H1 (cell line): Measurements from ENCODE around the gene DAPK1. TPM values are rescaled to one million over a fixed set of nuclear protein-coding genes. Genes with fewer than 3 reads are reported as not detected.

Experiments
- CTCF ChIA-PET: fragments of 300-600 bp; sonication (Branson Sonifier 250); formaldehyde crosslinking; loops from one replicate; lab custom pipeline; 2021; ENCODE audit not compliant: partially characterized antibody; lab: Charles Lee
- POLR2A ChIA-PET: fragments of 300-600 bp; sonication (Branson Sonifier 250); formaldehyde crosslinking; loops from one replicate; lab custom pipeline; 2021; ENCODE audit warnings: inconsistent platforms; ENCODE audit not compliant: partially characterized antibody; lab: Charles Lee
- DNase-seq, 2 experiments: peaks; one replicate each; pipeline versions ENCODE4 v3.0.0 to v3.0.0-alpha.2; 2010 to 2022; ENCODE audit warnings: low spot score in 2 of 2, low read depth in 1 of 2, mixed read lengths in 1 of 2
- FAIRE-seq: peaks from 2 replicates; lab custom pipeline; 2011; peaks lifted over from hg19 to GRCh38; lab: Jason Lieb, UNC
- H2AFZ ChIP-seq: 2 replicates; pipeline ENCODE4 v1.8.1; 2012; ENCODE audit warnings: low read length, inconsistent platforms
- H2AK5ac ChIP-seq: 2 replicates; pipeline ENCODE4 v1.6.1; 2013; ENCODE audit warnings: low read depth, low read length
- H2BK120ac ChIP-seq: replicated peaks from 2 replicates; pipeline ENCODE3; 2013; ENCODE audit warnings: low read depth, low read length, inconsistent platforms
- H2BK12ac ChIP-seq: 2 replicates; pipeline ENCODE4 v1.6.1; 2013; ENCODE audit warnings: low read depth, low read length
- H2BK15ac ChIP-seq: 2 replicates; pipeline ENCODE4 v1.6.1; 2013; ENCODE audit warnings: low read length
- H2BK20ac ChIP-seq: 2 replicates; pipeline ENCODE4 v1.6.1; 2013; ENCODE audit warnings: low read length
- H2BK5ac ChIP-seq: 2 replicates; pipeline ENCODE4 v1.6.1; 2013; ENCODE audit warnings: low read depth, low read length
- H3K14ac ChIP-seq: 2 replicates; pipeline ENCODE4 v1.6.1; 2013; ENCODE audit warnings: inconsistent platforms; ENCODE audit not compliant: insufficient read length
- H3K18ac ChIP-seq: 2 replicates; pipeline ENCODE4 v1.6.1; 2013; ENCODE audit warnings: low read length; ENCODE audit errors: extremely low read depth
- H3K23ac ChIP-seq: 2 replicates; pipeline ENCODE4 v1.6.1; 2013; ENCODE audit warnings: inconsistent platforms; ENCODE audit not compliant: insufficient read length
- H3K23me2 ChIP-seq: 2 replicates; pipeline ENCODE4 v1.6.1; 2013; ENCODE audit warnings: low read depth, low read length
- H3K27ac ChIP-seq: 2 replicates; pipeline ENCODE4 v1.6.1; 2011; ENCODE audit warnings: low read depth, low read length, inconsistent platforms
- H3K27me3 ChIP-seq, 4 experiments: replicated peaks in 1 of 4; 1 replicate in 1 of 4; 2 replicates in 3 of 4; pipeline versions ENCODE4 v1.6.1 to v1.8.1; 2011 to 2013; ENCODE audit warnings: low read length in 3 of 4, mild to moderate bottlenecking in 3 of 4, inconsistent platforms in 2 of 4, mixed read lengths in 2 of 4, moderate library complexity in 1 of 4; ENCODE audit not compliant: control insufficient read depth in 3 of 4, insufficient read depth in 3 of 4; ENCODE audit errors: extremely low read depth in 1 of 4
- H3K36me3 ChIP-seq, 4 experiments: 2 replicates each; pipeline versions ENCODE4 v1.6.1 to v1.8.1; 2011 to 2013; ENCODE audit warnings: mild to moderate bottlenecking in 4 of 4, low read length in 3 of 4, moderate library complexity in 2 of 4, control low read depth in 1 of 4, inconsistent platforms in 1 of 4; ENCODE audit not compliant: insufficient read depth in 4 of 4, control insufficient read depth in 2 of 4
- H3K4ac ChIP-seq: replicated peaks from 2 replicates; pipeline ENCODE3; 2013; ENCODE audit warnings: low read length, low read depth, mixed read lengths, inconsistent platforms; ENCODE audit not compliant: insufficient read length
- H3K4me1 ChIP-seq, 4 experiments: replicated peaks in 1 of 4; 1 replicate in 1 of 4; 2 replicates in 3 of 4; pipeline versions ENCODE4 v1.6.1 to v1.8.1; 2011 to 2013; ENCODE audit warnings: low read length in 3 of 4, inconsistent platforms in 2 of 4, mixed read lengths in 1 of 4; ENCODE audit not compliant: insufficient read depth in 4 of 4, control insufficient read depth in 3 of 4
- H3K4me2 ChIP-seq, 2 experiments: 2 replicates each; pipeline versions ENCODE4 v1.6.1 to v1.8.1; 2011 to 2013; ENCODE audit warnings: low read depth in 2 of 2, low read length in 2 of 2, control low read depth in 1 of 2, inconsistent platforms in 1 of 2, mild to moderate bottlenecking in 1 of 2; ENCODE audit not compliant: insufficient read depth in 1 of 2
- H3K4me3 ChIP-seq, 4 experiments: fragments of 200-600, 300-600 bp in 1 of 4; sonication (generic), shearing (Covaris generic), sonication (Bioruptor Twin) in 1 of 4; 2 replicates each; pipeline versions ENCODE4 v1.5.1 to v1.8.1; 2011 to 2016; ENCODE audit warnings: low read length in 4 of 4, low read depth in 3 of 4, control low read depth in 2 of 4, inconsistent platforms in 2 of 4, mild to moderate bottlenecking in 2 of 4, mixed read lengths in 1 of 4, moderate library complexity in 1 of 4; ENCODE audit not compliant: insufficient read depth in 2 of 4; ENCODE audit errors: extremely low read depth in 1 of 4
- H3K56ac ChIP-seq: replicated peaks from 2 replicates; pipeline ENCODE3; 2013; ENCODE audit warnings: low read depth, mild to moderate bottlenecking, mixed read lengths, low read length, inconsistent platforms; ENCODE audit not compliant: insufficient read length
- H3K79me1 ChIP-seq: 2 replicates; pipeline ENCODE4 v1.6.1; 2013; ENCODE audit warnings: low read depth, low read length, control low read depth
- H3K79me2 ChIP-seq, 2 experiments: 2 replicates each; pipeline versions ENCODE4 v1.6.1 to v1.8.1; 2012 to 2013; ENCODE audit warnings: low read length in 2 of 2, mild to moderate bottlenecking in 2 of 2, inconsistent platforms in 1 of 2; ENCODE audit not compliant: insufficient read depth in 2 of 2, control insufficient read depth in 1 of 2
- H3K9ac ChIP-seq, 4 experiments: replicated peaks in 1 of 4; 1 replicate in 1 of 4; 2 replicates in 3 of 4; pipeline versions ENCODE4 v1.6.1 to v1.8.1; 2011 to 2013; ENCODE audit warnings: low read depth in 3 of 4, low read length in 3 of 4, control low read depth in 2 of 4, mild to moderate bottlenecking in 2 of 4, moderate library complexity in 2 of 4, inconsistent platforms in 1 of 4; ENCODE audit errors: extremely low read depth in 1 of 4
- H3K9me3 ChIP-seq, 2 experiments: 2 replicates each; pipeline versions ENCODE4 v1.6.1 to v1.8.1; 2012 to 2013; ENCODE audit warnings: mild to moderate bottlenecking in 2 of 2, moderate library complexity in 2 of 2, control low read depth in 1 of 2, inconsistent platforms in 1 of 2, low read depth in 1 of 2, low read length in 1 of 2, mixed read lengths in 1 of 2; ENCODE audit not compliant: insufficient read depth in 2 of 2
- H4K20me1 ChIP-seq, 2 experiments: replicated peaks in 1 of 2; 2 replicates each; pipeline versions ENCODE3 to v1.8.1; 2011 to 2013; ENCODE audit warnings: inconsistent platforms in 2 of 2, low read length in 2 of 2, mild to moderate bottlenecking in 1 of 2; ENCODE audit not compliant: insufficient read depth in 2 of 2, control insufficient read depth in 1 of 2
- H4K5ac ChIP-seq: 2 replicates; pipeline ENCODE4 v1.6.1; 2013; ENCODE audit warnings: low read length, low read depth, mixed read lengths, inconsistent platforms; ENCODE audit not compliant: insufficient read length
- H4K8ac ChIP-seq: 2 replicates; pipeline ENCODE4 v1.8.0; 2013; ENCODE audit warnings: mild to moderate bottlenecking, moderate library complexity, low read length, inconsistent platforms; ENCODE audit not compliant: insufficient read depth; ENCODE audit errors: extremely low read depth
- H4K91ac ChIP-seq: replicated peaks from 2 replicates; pipeline ENCODE3; 2013; ENCODE audit warnings: low read length, mixed read lengths, inconsistent platforms; ENCODE audit not compliant: insufficient read length
- ASH2L ChIP-seq: fragments of 200-600, 300-600 bp; sonication (generic); IDR thresholded peaks from one replicate; pipeline ENCODE4 v1.7.1; 2017; ENCODE audit warnings: low read length
- CHD2 ChIP-seq: IDR thresholded peaks from 2 replicates; pipeline ENCODE4 v1.6.1; 2012; ENCODE audit warnings: low read length, improper control_type of control experiment
- CTBP2 ChIP-seq: IDR thresholded peaks from 2 replicates; pipeline ENCODE4 v1.7.0; 2011; ENCODE audit warnings: borderline replicate concordance, mild to moderate bottlenecking, moderate library complexity, mixed read lengths, low read length; ENCODE audit not compliant: insufficient read depth, insufficient read length
- EGR1 ChIP-seq: IDR thresholded peaks from 2 replicates; pipeline ENCODE4 v1.6.1; 2011; ENCODE audit warnings: low read depth, low read length, borderline replicate concordance
- EZH2 ChIP-seq: fragments of 200-600 bp; sonication (generic); IDR thresholded peaks from 2 replicates; pipeline ENCODE4 v1.7.1; 2012; ENCODE audit warnings: low read depth, mild to moderate bottlenecking, moderate library complexity, low read length, inconsistent platforms; ENCODE audit not compliant: severe bottlenecking
- GTF2F1 ChIP-seq: IDR thresholded peaks from 2 replicates; pipeline ENCODE4 v1.6.1; 2012; ENCODE audit warnings: low read depth, low read length, improper control_type of control experiment, borderline replicate concordance
- RNF2 ChIP-seq: fragments of 200-900, 300-1000 bp; sonication (generic); IDR thresholded peaks from 2 replicates; pipeline ENCODE4 v1.7.1; 2016; ENCODE audit warnings: borderline replicate concordance, low read depth, mild to moderate bottlenecking, antibody characterized with exemption, low read length; ENCODE audit not compliant: poor library complexity, severe bottlenecking; ENCODE audit errors: missing control alignments
- SIN3A ChIP-seq, 2 experiments: IDR thresholded peaks in 1 of 2; conservative IDR thresholded peaks in 1 of 2; 2 replicates each; pipeline ENCODE4 v1.6.1; 2011 to 2012; ENCODE audit warnings: low read length in 2 of 2, improper control_type of control experiment in 1 of 2, low read depth in 1 of 2, mild to moderate bottlenecking in 1 of 2
- SP2 ChIP-seq: IDR thresholded peaks from 2 replicates; pipeline ENCODE4 v1.6.1; 2012; ENCODE audit warnings: mild to moderate bottlenecking, low read length, inconsistent platforms
- YY1 ChIP-seq: IDR thresholded peaks from 2 replicates; pipeline ENCODE4 v1.6.1; 2011; ENCODE audit warnings: low read depth, mild to moderate bottlenecking, low read length
- WGBS, 2 experiments: shearing (Covaris generic) in 1 of 2; methylation state at CpG; one replicate each; pipeline versions ENCODE4 v1.1.6 to v1.1.7; 2013 to 2015; ENCODE audit warnings: low lambda C conversion rate in 2 of 2, mixed read lengths in 2 of 2, inconsistent platforms in 1 of 2, low coverage in 1 of 2, missing lambda C conversion rate in 1 of 2; ENCODE audit not compliant: insufficient replicate concordance in 2 of 2, insufficient coverage in 1 of 2, insufficient read length in 1 of 2; ENCODE audit errors: extremely low coverage in 1 of 2, missing lambda C conversion rate in 1 of 2; 5-methylcytosine and 5-hydroxymethylcytosine counted together
- polyA plus RNA-seq, 7 experiments: library from polyadenylated mRNA; depleted of rRNA in 3 of 7; stranded (reverse) in 5 of 7; unstranded in 2 of 7; fragments of >200 nt in 5 of 7; fragments of 200-250 nt in 2 of 7; gene quantifications; 1 replicate in 5 of 7; 2 replicates in 1 of 7; 4 replicates in 1 of 7; pipeline versions ENCODE4 v1.2.1 to v1.2.3, GENCODE V29; 2011 to 2013; ENCODE audit warnings: missing spikeins in 2 of 7, mixed read lengths in 2 of 7
- total RNA-seq: library from RNA; stranded (reverse); fragmentation: NEBNext Ultra II Directional; extraction: Animal tissue kit (Norgen Biotek cat#: 25700); gene quantifications from 2 replicates; pipeline ENCODE4 v1.2.1, GENCODE V29; 2021
- TF ChIP-seq, protein P1 (sequence below): IDR thresholded peaks from 2 replicates; pipeline ENCODE4 v1.6.1; 2011; ENCODE audit warnings: low read length, improper control_type of control experiment
- TF ChIP-seq, protein P2 (sequence below): IDR thresholded peaks from 2 replicates; pipeline ENCODE4 v1.6.1; 2012; ENCODE audit warnings: inconsistent platforms

DAPK1 gene
- total and polyA plus RNA-seq, 2 of the 8 experiments (the other 6 are each of a cell fraction or from before 2014, with no cell fraction given) = 62.4 to 131 TPM

DNA sequence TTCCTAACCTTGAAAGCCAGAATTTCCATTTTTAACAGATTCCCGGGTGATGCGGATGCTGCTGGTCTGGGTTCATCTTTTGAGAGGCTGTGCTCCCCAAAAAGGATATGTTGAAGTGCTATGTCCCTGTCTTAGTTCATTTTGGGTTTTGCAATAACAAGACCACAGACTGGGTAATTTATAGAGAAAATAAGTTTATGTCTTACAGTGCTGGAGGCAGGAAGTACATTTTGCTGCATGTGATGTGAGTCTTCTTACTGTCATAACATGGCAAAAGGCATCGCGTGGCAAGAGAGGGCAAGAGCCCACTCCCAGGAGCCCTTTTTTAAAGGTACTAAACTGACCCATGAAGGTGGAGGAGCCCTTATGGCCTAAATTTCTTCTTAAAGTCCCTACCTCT is 114.1 kb downstream of the DAPK1 start:
- no peak for DNase-seq
- TF ChIP-seq, protein P1, sequence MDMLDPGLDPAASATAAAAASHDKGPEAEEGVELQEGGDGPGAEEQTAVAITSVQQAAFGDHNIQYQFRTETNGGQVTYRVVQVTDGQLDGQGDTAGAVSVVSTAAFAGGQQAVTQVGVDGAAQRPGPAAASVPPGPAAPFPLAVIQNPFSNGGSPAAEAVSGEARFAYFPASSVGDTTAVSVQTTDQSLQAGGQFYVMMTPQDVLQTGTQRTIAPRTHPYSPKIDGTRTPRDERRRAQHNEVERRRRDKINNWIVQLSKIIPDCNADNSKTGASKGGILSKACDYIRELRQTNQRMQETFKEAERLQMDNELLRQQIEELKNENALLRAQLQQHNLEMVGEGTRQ = no peak
- no peak for TF ChIP-seq EGR1
- no peak for TF ChIP-seq ASH2L
- TF ChIP-seq CTBP2 = no peak
- no peak for TF ChIP-seq CHD2
- TF ChIP-seq, protein P2, sequence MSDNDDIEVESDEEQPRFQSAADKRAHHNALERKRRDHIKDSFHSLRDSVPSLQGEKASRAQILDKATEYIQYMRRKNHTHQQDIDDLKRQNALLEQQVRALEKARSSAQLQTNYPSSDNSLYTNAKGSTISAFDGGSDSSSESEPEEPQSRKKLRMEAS = no peak
- TF ChIP-seq GTF2F1 = no peak
- no peak for TF ChIP-seq SIN3A (conservative IDR thresholded peaks at IDR 0.05 in 1 of 2, IDR thresholded peaks at IDR 0.05 in 1 of 2; ENCODE audit: low read depth in 1 of 2, low read length in 2 of 2)
- TF ChIP-seq EZH2 = no peak
- TF ChIP-seq SP2 = no peak
- TF ChIP-seq RNF2 = no peak
- no peak for TF ChIP-seq YY1

More for the DNA sequence above, 114.1 kb downstream of the DAPK1 start:
- CTCF ChIA-PET = interaction anchor here (0.9 to 1.3 kb wide), 2 partner anchors 11 to 274 kb away, joined by 3 read pairs; no protein-coding TSS in a partner anchor
- no peak overlapping the region for H3K4ac ChIP-seq
- H3K14ac ChIP-seq = no peak overlapping the region
- H3K4me1 ChIP-seq = peaks cover 2 to 16% (median 8%) of the 10 kb centered on the region in 4 experiments; a peak in 5 of 7 replicates
- H3K79me1 ChIP-seq = peaks cover 9% of the 10 kb centered on the region
- POLR2A ChIA-PET = no interaction called here
- H3K23me2 ChIP-seq = no peaks in the 10 kb centered on the region
- H2AK5ac ChIP-seq = no peak overlapping the region
- no peak overlapping the region for H2AFZ ChIP-seq
- no peak for FAIRE-seq
- H2BK20ac ChIP-seq = no peak overlapping the region
- no peak overlapping the region for H4K91ac ChIP-seq
- peaks cover 0 to 2% of the 10 kb centered on the region in 2 experiments for H4K20me1 ChIP-seq
- H3K36me3 ChIP-seq = peaks cover 3 to 39% (median 11%) of the 10 kb centered on the region in 4 experiments; a peak in 4 of 8 replicates
- H3K9ac ChIP-seq = no peak overlapping the region
- no peak overlapping the region for H3K27ac ChIP-seq
- WGBS, 2 experiments = 93% methylated on average over 4 of the region's 4 CpGs; no CpG with 5 or more reads in 1 of the 2 experiments
- no peak overlapping the region for H3K23ac ChIP-seq
- H3K4me3 ChIP-seq = no peak overlapping the region
- H2BK15ac ChIP-seq = no peak overlapping the region
- no peak overlapping the region for H3K4me2 ChIP-seq
- no peak overlapping the region for H2BK12ac ChIP-seq
- H2BK120ac ChIP-seq = no peak overlapping the region
- H3K27me3 ChIP-seq = no peaks in the 10 kb centered on the region
- H3K79me2 ChIP-seq = peaks cover 0 to 24% of the 10 kb centered on the region in 2 experiments; a peak in 2 of 4 replicates
- no peak overlapping the region for H4K5ac ChIP-seq
- no peak overlapping the region for H4K8ac ChIP-seq
- no peak overlapping the region for H2BK5ac ChIP-seq
- no peak overlapping the region for H3K56ac ChIP-seq
- H3K9me3 ChIP-seq = no peaks in the 10 kb centered on the region
- no peak overlapping the region for H3K18ac ChIP-seq
